Activated CD8-positive, alpha-beta memory T cell treated with anti-CD3 and anti-CD28 coated beads, Interleukin-2, amount 50 U/mL, for 24 hours (primary cell): ENCODE measurements around the gene TAF1B.

Source experiments
- DNase-seq: peaks from one replicate; pipeline ENCODE4 v3.0.0-alpha.2; 2020; ENCODE audit errors: extremely low read depth

TAF1B gene

DNA sequence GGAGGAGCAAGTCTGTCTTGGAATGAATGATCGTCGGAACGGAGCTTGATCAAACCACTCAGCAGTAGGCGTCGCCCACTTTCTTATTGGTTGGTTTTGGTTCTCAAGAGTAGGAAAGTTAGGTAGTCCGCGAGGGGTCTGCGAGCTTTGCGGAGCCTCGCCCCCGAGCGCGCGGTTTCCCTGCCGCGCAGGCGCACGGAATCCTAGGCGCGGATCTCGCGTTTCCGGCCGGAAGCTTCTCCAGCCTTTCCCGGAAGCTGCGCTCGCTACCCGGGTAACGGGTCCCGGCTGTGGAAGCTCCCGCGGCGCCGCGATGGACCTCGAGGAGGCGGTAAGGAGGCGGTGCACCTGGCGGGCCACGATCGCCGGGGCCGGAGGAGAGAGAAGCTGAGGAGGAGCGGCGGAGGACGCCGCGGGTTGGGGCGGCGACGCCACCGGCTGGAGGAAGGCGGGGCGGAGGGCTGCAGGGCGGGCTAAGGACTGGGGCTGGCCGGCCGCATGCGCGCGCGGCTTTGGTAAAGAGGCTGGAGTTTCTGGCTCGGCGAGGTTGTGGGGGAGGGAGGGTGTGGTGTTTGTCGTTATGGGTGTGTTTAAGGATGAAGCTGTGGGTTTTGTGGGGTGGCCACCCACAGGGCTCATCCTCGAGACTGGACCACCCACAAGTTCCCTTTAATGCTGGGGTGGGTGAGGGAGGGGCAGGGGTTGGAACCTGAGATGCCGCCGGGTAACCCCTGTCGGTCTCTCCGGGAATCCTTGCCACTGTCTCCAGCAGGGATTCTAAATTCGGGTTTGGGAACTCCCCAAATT lies at the start of gene TAF1B:
TSS of gene TAF1B (plus strand) at position 246 of the 807 bp plus-strand sequence. CDS start at position 314, 68 bp downstream.
- peak; percentile 68 for DNase-seq

DNA sequence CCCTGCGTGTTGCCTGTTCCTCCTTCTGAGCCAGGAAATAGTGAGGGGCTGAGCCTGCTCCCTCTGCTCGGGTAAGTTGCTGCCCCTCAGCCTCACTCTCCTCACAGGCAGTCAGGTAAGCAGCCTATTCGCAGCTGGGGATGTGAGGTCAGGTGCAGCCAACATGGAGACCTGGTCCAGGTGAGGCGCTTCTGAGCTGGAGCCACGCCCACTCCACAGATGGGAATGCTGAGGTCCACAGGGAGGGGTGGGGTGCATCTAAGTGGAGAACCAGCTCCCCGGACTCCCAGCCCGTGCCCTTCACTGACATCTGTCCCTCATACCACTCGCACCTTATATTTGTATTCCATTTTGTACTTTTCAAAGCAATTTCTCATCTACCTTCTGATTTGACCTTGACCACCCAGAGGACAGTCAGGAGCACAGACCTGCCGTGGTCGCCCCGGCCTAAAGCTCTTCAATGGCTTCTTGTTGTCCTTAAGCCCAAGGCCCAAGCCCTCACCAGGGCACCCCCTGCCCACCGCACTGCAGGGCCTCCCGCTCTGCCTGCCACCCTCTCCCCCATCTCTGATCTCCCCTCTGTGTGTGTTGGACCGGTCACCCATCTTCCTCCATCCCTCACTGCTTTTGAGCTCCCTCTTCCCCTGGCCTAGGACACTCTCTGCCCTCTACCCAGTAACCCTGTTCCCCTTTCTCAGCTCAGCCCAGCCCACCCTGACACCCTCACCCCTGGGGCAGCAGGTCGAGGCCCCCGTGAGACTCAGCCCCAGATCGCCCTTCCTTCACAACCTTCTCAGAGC lies 49.2 kb upstream of the TAF1B start:
- DNase-seq, result no peak

DNA sequence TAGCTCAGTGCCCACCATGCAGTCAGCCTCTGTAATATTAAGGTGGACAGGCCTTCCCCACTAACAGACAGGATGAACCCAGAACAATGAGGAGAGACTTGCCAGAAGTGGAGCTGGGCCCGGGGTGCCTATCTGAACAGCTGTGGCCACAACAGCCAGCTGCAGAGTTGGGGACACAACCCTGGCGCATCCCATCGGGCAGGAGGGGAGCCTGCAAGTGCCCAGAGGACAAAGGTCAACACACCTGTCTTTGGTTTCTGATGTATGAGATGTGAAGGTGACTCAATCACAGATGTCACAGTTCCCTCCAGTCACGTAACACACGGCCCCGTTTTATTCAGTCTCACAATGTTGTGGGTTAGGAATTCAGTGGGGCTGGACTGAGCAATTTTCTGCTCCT lies 48.2 kb upstream of the TAF1B start:
- no peak for DNase-seq

DNA sequence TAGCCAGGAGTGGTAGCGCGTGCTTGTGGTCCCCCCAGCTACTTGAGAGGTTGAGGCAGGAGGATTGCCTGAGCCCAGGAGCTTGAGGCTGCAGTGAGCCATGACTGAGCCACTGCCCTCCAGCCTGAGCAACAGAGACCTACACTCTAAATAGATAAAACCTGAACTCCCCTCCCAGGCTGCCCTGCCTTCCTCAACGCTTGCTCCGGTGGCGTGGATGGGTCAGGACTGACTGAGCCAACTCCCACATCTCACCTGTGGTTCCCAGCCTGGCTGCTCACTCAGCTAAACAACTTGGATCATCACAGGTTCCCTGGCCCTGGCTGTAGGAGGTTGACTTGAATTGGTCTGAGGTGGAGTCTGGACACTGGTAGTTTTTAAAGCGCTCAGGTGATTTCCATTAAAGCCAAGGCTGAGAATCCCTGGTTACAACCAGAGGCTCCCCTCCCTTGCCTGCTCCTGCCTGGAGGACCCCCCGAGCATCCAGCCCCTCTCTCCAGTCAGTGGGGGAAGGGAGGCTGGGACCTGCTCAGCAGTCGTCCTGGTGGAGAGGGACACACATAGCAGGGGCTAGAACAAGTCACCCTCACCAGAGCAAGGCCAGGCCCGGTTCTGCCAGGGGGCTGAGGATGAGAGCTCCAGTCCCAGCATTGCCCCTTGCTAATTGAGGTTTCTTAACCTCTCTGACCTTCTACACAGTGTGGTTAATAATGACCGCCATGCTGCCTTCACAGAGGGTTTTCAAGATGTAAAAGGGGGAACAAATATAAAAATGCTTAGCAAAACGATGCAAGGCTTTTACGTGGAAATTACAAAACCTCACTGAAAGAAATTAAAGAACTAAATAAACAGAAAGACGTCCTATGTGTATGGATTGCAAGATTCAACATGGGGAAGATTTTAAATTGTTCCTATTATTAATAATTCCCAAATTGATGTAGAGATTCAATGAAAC lies 46.9 kb upstream of the TAF1B start:
- DNase-seq, result no peak

DNA sequence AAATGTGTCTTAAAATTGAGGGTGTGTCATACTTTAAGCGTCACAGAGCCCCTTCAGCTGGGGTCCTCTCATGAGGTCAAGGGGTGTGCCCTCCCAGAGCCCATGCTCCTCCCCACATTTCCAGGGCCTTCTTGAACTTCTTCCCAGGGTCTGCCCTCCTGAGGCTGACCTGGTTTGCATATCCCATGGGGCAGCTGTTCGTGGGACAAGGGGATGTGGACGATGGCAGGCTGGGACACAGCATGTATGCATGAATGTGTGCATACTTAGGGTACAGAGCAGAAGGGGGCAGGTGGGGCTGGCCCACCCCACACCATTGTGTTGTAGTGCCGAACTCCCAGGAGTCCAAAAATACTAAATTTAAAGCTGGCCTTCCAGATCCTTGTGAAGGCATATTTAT lies 46.2 kb upstream of the TAF1B start:
- DNase-seq, result no peak

DNA sequence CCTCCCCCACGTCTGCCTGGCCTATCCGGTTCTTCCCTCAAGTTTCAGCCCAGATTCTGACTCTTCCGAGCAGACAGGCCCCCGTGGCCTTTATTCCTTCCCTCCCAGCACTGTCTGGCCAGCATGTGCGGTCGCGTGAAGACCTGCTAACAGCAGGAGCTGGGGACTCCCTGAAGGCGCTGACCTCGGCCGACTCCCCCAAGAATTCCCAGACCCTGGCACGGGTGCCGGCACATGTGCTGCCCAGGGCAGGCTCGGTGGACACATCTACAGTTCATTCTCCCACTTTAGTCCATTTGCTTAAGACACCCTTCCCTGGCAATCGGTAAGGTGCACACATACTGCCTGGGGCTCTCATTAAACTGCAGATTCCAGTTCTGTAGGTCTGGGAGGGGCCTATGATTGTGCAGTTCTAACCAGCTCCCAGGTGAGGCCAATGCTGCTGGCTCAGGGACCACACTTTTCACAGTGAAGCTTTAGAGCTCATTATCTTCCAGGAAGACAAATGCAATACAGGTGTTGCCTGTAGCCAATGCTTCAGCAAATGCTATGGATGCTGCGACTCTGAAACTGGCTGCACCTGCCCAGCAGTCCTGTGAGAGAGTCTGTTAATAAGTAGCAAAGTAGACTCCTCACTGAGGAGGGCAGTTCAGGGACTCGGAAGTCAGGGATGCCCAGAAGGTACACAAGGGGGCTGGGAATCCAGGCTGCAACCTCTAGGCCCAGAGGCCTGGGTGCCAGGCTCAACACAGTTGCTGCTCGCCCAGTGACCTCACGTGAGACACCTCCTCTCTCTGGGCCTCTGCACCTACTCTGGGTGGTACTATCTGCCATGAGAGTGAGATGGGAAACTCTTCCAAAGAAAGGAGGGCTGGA lies 45.4 kb upstream of the TAF1B start:
- DNase-seq, result no peak

DNA sequence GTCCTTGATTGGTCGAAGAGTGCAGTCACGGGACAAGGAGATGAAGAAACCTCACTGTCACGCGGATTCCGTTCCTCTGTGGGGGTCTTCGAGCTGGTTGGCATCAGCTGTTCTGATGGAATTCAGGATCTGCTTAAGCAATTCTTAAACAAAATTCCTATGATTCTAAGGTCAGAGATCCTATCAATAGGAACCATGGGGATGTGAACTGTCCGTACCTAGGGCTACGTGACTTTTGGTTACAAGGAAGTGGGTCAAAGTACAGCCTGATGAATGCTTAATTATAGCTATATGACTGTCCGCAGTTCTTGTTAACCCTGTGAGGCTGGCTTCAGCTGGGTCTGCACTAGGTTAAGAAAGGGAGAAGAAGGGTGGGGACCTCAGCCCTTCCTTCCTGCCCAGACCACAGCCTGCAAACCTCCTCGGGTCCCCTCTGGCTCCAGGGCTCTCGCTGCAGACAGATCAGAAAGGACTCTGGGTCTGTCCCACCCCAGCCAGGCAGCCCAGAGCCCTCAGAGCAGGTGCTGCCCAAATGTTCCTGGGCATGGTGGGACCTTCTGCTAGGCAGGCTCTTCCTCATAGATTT lies 44.2 kb upstream of the TAF1B start:
- DNase-seq, result no peak

DNA sequence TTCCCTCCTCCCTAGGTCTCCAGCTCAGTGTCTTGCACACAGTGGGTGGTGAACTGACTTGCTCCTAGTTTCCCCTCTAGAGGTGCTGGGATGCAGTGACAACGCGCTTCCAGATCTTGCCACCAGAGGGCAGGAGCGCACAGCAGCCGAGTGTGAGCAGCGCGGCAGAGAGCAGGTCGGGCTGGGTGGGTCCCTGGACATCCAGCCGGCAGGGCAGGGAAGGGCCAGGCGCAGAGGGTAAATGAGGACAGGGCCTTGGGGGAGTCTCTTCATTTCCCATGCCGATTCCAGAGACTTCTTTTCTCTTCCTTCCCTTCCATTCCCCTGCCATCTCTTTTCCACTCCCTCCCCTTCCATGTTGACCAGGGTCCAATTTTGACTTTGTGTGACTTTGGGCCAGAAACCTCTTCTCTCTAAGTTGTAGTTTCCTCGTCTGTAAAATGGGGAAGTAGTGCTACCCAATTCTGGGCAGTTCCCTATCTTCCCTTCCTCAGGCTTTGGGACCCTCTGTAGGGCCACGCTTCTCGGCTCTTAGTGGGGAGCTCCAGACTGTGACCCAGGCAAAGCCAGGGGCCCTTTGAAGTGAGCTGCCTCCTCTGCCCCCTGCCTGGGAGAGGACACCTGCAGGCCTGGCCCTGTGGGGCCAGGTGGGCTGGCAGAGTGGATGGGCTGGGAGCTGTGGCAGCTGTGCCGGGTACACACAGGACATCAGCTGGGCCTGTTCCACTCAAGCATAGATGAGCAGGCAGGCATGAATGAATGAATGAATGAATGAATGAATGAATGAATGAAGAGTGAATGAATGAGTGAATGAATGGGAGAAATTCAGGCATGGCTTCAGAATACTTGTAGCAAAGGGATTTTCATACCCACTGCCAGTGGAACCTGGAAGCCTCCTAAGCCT lies 43.3 kb upstream of the TAF1B start:
- DNase-seq, result peak; percentile 68

DNA sequence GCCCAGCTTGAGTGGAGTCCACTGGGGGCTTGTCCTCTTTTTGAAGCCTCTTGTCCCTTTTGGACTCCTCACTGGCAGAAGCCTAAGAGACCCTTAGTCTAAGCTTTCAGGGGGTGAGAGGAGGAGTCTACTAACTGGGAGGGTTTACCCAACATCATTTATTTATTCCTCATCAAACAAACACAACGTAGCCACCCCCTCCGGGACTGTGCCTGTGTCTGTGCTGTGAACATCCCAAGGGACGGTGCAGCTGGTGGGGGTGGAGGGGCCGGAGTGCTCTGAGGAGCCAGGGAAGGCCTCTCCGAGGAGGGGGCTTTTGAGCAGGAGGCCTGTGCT lies 42.7 kb upstream of the TAF1B start:
- no peak for DNase-seq

DNA sequence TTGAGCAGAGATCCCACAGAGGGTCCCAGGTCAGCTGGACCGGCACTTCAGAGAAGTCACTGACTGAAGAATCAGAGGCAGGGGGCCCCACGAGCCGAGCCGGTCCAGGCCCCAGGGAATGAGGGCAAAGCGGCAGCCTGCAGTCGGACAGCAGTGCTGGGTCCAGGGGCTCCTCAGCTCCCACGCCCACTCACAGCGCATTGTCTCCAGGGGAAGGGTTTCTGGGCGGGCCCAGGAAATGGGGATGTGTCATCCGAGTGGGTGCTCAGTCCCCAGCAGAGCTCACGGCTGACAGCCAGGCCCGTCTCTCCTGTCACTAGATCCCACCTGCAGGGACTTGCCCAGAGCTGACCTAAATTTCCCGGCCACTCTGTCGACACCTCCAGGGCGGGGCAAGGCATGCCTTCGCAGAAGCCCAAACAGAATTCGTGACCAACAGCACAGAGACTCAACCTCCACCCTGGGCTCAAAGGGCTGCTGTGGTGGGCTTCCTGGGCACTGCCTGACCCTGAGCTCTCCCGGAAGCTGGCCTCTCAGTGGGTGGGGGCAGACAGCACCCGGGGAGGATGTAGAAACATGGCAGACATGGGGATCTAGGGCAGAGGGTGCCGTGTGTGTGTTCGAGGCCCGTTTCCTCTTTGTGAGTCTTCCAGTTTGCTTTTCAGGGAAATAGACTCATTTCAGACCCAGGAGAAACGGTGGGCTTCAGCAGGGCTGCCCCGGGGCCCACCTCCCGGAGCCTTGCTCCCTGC lies 42.1 kb upstream of the TAF1B start:
- no peak for DNase-seq

DNA sequence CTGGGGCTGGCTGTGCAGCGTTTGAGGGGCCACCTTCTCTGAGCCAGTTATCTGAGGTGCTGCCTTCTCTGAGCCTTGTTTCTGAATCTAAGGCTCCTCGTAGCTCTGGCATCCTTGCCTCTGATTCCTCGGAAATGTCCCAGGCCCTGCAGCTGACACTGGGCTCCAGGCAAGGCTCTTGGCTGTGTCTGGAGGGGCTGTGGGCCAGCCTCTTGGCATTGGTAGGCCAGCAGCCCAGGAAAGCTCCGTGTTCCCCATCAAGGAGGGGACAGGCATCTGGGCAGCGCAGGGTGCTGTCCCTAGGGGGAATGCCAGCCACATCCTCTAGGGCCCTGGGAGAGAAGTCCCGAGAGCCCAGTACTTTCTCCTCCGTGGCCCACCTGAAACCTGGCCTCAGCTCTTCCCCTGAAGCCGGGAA lies 40.7 kb upstream of the TAF1B start:
- DNase-seq, result no peak

DNA sequence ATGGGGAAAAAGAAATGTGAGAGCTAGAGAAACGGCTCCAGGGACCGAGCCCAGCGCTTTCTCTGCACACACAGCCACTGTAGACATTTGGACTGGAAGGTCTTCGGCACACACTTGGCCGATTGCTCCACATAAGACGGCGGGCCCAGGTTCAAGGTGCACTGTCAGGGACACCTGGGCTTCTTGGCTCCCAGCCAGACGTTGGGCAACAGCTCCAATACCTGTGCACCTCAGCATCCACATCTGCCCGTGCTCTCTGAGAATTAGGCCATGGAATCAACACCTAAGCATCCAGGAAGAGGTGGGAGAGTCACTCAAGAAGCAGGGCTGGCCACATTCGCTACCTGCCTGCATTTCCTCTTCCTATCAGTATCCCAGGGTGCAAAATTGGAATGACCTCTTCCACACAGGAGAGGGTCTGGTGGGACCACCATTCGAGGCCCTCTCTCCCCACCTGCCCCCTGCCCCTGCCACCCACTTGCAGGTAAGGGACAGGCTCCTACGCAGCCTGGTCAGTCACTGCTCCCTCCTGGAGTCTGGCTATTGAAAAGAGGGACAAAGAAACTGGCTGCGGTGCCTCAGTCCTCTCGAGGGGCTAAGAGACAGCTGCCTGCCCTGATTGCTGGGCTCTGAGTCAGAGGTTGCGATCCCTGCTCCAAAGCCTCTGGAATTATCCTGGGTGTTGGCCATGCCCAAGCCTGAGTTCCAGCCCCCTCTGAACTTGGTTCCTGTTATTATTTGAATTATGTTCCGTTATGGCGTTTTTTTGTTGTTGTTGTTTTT lies 40.1 kb upstream of the TAF1B start:
- DNase-seq, result no peak

DNA sequence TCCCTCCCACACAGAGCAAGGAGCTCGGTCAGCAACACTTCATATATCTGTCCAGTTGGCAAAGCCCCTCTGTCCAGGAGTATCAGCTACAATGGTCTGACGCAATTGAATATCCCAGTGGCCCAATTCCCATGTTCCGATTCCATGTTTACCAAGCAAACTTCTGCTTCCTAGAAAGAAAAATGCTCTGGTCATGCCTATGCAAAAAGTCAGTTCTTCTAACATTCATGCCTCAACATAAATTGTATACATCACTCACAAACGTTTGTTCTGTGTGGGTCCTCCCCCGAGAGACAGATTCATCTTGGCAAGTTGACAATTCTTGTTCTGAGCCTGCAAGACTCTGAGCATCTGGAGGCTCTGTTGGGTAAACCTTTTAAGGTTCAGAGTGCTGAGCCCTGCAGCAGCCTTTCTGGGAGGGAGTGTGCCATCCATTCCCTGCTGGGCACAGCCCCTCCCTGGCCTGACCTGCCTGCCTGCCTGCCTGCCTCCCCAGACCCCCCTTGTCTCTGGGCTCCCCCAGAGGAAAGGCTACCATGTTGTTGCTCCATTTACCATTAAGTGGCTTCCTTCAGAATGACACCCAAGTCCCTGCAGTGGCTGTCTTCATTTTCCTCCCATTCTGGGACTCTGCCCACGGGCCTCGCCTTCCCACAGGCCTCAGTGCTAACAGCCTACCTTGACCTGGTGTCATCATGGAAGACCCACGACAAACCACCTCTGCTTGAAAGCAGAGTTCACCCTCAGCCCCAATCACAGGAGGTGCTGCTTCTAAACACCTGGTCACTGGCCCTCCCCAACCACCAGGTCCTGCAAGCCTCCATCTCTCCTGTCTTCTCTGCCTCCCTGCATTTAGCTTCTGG lies 37.6 kb upstream of the TAF1B start:
- DNase-seq, result no peak

DNA sequence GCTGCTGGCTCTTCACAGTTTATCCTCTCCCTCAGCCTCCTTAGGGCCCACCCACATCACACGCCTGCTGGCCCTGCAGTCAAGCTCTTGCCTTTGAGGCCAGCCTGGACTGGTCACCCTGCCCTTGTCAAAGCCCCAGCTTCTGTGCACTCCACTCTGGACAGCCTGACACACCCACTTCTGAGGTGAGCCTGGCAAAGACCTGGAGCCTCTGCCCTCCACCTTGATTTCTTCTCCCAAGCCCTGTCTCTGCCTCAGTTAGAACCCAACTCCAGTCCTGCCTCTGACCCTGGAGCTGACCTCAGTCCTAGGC lies 37.0 kb upstream of the TAF1B start:
- no peak for DNase-seq

DNA sequence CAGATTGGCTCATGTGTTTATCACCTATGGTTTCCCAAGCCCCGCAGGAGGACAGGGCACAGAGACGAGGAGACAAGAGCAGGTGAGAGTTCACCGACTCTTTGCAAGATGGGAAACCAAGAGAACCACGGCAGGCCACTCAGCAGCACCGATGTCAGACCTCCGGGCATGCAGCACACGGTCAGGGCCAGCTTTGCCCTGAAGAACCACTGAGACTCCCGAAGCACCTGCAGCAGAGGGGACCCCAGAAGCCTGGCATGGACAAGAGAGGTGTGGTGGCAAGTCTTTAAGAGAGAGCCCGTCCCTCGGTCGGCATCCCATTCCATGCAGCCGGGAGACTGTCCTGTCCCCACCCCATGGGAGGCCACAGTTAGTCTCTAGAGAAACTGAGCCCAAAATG lies 36.6 kb upstream of the TAF1B start:
- DNase-seq, result no peak

DNA sequence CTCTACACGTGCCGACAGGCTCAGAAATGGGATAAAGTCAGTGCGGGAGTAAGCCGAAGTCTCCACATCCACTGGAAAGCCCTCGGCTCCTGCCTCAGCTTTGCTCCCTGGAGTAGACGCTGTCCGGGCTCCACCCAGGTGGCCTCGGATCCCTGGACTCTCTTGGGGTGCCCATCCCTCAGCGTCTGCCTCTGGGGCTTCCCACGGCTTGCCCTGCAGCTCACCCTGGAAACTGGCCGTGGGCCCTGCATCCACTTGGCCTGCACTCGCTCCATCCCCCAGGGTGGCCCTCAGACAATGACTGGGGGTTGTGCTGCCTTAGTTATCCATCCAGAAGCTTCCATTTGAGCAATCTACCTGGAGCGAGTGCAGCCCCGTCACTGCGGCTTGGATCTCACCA lies 36.2 kb upstream of the TAF1B start:
- DNase-seq, result no peak

DNA sequence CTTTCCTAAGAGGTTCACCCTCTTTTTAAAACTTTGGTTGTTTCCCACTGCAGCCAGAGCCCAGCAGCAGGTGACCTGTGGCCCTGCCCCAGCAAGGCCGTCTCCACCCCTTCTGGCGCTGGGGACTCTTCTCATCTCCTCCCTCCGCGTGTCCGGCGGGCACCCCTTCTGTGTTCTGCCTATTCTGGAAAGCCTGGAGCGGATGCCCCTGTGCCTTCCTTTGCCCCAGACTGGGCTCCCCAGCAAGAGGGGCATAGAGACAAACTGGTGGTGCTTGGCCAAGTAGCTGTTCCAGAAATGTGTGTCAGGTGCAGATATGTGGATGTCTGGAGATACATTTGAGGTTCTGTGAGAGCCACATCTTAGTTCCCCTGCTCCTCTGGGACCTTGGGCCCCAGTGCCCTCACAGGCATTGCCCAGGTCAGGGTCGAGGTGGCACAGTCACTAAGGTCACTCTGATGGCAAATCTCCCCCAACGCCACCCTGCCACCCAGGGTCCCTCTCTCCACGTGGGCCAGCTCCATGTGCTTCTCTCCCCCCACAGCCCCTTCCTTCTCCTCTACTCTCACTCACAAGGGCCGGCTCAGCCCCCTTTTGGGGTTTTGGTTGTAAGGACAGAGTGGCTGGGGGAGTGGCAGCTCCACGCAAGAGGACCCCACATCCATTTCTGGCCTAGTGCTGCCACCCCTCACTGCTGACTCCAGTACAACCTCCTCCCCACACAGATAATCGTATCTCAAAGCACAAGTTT lies 35.5 kb upstream of the TAF1B start:
- no peak for DNase-seq
